HEK293 (cell line): ENCODE data around the gene KCTD6.

Experiments used
- CTCF ChIA-PET: fragments of 350-600 bp; formaldehyde crosslinking; extraction: SDS; loops from one replicate; lab custom pipeline; 2021; ENCODE audit warnings: antibody characterized with exemption; lab: Yijun Ruan, JAX
- POLR2A ChIA-PET: fragments of 300-600 bp; formaldehyde crosslinking; extraction: SDS; loops from one replicate; lab custom pipeline; 2020; ENCODE audit warnings: antibody characterized with exemption, inconsistent platforms; lab: Yijun Ruan, JAX
- H3K27ac ChIP-seq: fragments of 200-500 bp; sonication (Bioruptor generic); 2 replicates; pipeline ENCODE4 v1.5.1; 2014; ENCODE audit warnings: low read depth, low read length, control low read depth, inconsistent platforms; ENCODE audit errors: extremely low read depth
- H3K36me3 ChIP-seq, 2 experiments: fragments of 200-500 bp in 1 of 2; sonication (Bioruptor generic) in 1 of 2; 1 replicate in 1 of 2; 2 replicates in 1 of 2; pipeline ENCODE4 v1.5.1; 2014 to 2017; ENCODE audit warnings: inconsistent platforms in 2 of 2, low read length in 2 of 2; ENCODE audit not compliant: control insufficient read depth in 2 of 2, insufficient read depth in 1 of 2
- H3K4me1 ChIP-seq: fragments of 200-500 bp; sonication (Bioruptor generic); 2 replicates; pipeline ENCODE4 v1.5.1; 2014; ENCODE audit warnings: mild to moderate bottlenecking, low read length, inconsistent platforms; ENCODE audit not compliant: control insufficient read depth, insufficient read depth
- H3K4me3 ChIP-seq: 2 replicates; pipeline ENCODE4 v1.5.1; 2011; ENCODE audit warnings: low read depth, mild to moderate bottlenecking, control low read depth, low read length, moderate library complexity
- H3K9me3 ChIP-seq: fragments of 200-500 bp; sonication (Bioruptor generic); 2 replicates; pipeline ENCODE4 v1.5.1; 2014; ENCODE audit warnings: low read depth, low read length, inconsistent platforms; ENCODE audit not compliant: control insufficient read depth, insufficient read depth
- GLIS2 ChIP-seq: fragments of 450-650 bp; formaldehyde crosslinking; IDR thresholded peaks from 2 replicates; pipeline ENCODE4 v1.5.1; 2016; ENCODE audit warnings: missing biosample characterization, missing genetic modification characterization
- HOXD13 ChIP-seq: sonication (generic); formaldehyde crosslinking; IDR thresholded peaks from 2 replicates; pipeline ENCODE4 v1.8.0; 2022; ENCODE audit warnings: missing genetic modification reagents, borderline replicate concordance
- IKZF3 ChIP-seq: fragments of 450-650 bp; IDR thresholded peaks from 2 replicates; pipeline ENCODE4 v1.5.0; 2018; ENCODE audit warnings: missing biosample characterization, mild to moderate bottlenecking, missing genetic modification characterization, moderate library complexity
- SETDB1 ChIP-seq: IDR thresholded peaks from one replicate; pipeline ENCODE4 v1.6.1; 2017; ENCODE audit warnings: mild to moderate bottlenecking, low read length, moderate library complexity, mixed read lengths; ENCODE audit not compliant: insufficient read length
- ZNF112 ChIP-seq: fragments of 450-650 bp; formaldehyde crosslinking; IDR thresholded peaks from 2 replicates; pipeline ENCODE4 v1.5.0; 2017; ENCODE audit warnings: missing biosample characterization, missing genetic modification characterization
- ZNF140 ChIP-seq: fragments of 450-650 bp; formaldehyde crosslinking; IDR thresholded peaks from 2 replicates; pipeline ENCODE4 v1.5.1; 2016; ENCODE audit warnings: missing biosample characterization, missing genetic modification characterization
- ZNF175 ChIP-seq: fragments of 450-650 bp; formaldehyde crosslinking; IDR thresholded peaks from 2 replicates; pipeline ENCODE4 v1.5.1; 2016; ENCODE audit warnings: missing biosample characterization, missing genetic modification characterization
- ZNF221 ChIP-seq: fragments of 450-650 bp; formaldehyde crosslinking; IDR thresholded peaks from 2 replicates; pipeline ENCODE4 v1.5.1; 2017; ENCODE audit warnings: missing biosample characterization, missing genetic modification characterization, borderline replicate concordance
- ZNF473 ChIP-seq: fragments of 450-650 bp; formaldehyde crosslinking; IDR thresholded peaks from 2 replicates; pipeline ENCODE4 v1.5.1; 2017; ENCODE audit warnings: missing biosample characterization, missing genetic modification characterization
- ZNF530 ChIP-seq: fragments of 450-650 bp; formaldehyde crosslinking; IDR thresholded peaks from 2 replicates; pipeline ENCODE4 v1.5.1; 2016; ENCODE audit warnings: low read depth, missing biosample characterization, missing genetic modification characterization
- ZNF677 ChIP-seq: fragments of 450-650 bp; IDR thresholded peaks from 2 replicates; pipeline ENCODE4 v1.5.0; 2018; ENCODE audit warnings: missing biosample characterization, mild to moderate bottlenecking, missing genetic modification characterization, moderate library complexity
- ZNF701 ChIP-seq: fragments of 450-650 bp; formaldehyde crosslinking; IDR thresholded peaks from 2 replicates; pipeline ENCODE4 v1.5.1; 2016; ENCODE audit warnings: missing biosample characterization, missing genetic modification characterization
- ZNF830 ChIP-seq: fragments of 450-650 bp; IDR thresholded peaks from 2 replicates; pipeline ENCODE4 v1.5.0; 2018; ENCODE audit warnings: missing biosample characterization, missing genetic modification characterization, low read depth, mild to moderate bottlenecking, moderate library complexity
- TF ChIP-seq, protein P1 (sequence below): fragments of 450-650 bp; formaldehyde crosslinking; IDR thresholded peaks from 2 replicates; pipeline ENCODE4 v1.5.1; 2016; ENCODE audit warnings: missing biosample characterization, missing genetic modification characterization

KCTD6 gene

GRCh38 chr3:58536501-58537411 lies 44.9 kb downstream of the KCTD6 start, which contains the start of gene ACOX2:
Gene ACOX2 (minus strand): TSS chr3:58537190. CDS start chr3:58535106, 2,084 bp downstream.
- ChIA-PET POLR2A (no interaction called here), CTCF (interaction anchor here (0.6 to 1.8 kb wide), 3 partner anchors 8 to 227 kb away, joined by 3 to 14 read pairs (median 3); no protein-coding TSS in a partner anchor)
- TF ChIP-seq HOXD13 (CRISPR knock-in tag) = no peak
- no peak for TF ChIP-seq ZNF112
- no peak for TF ChIP-seq ZNF473 (tag by site-specific recombination)
- Histone ChIP-seq H3K9me3 (no peaks in the 10 kb centered on the region), H3K4me1 (no peaks in the 10 kb centered on the region), H3K27ac (no peak within 1 kb of the TSS), H3K36me3 (no peaks in the 10 kb centered on the region), H3K4me3 (no peak within 1 kb of the TSS)

- ChIA-PET CTCF (interaction anchor here (0.7 to 1.8 kb wide), 3 partner anchors 9 to 217 kb away, joined by 3 to 14 read pairs (median 4); no protein-coding TSS in a partner anchor), POLR2A (no interaction called here)
- Histone ChIP-seq H3K27ac (no peak overlapping the region), H3K36me3 (no peaks in the 10 kb centered on the region), H3K9me3 (no peaks in the 10 kb centered on the region), H3K4me3 (no peak overlapping the region), H3K4me1 (no peaks in the 10 kb centered on the region)
- TF ChIP-seq ZNF830 (tag by site-specific recombination) (no peak), IKZF3 (tag by site-specific recombination) (no peak), ZNF530 (no peak), ZNF677 (no peak), GLIS2 (no peak), ZNF221 (no peak), ZNF175 (tag by site-specific recombination) (no peak), ZNF701 (no peak)
- TF ChIP-seq, protein P1, sequence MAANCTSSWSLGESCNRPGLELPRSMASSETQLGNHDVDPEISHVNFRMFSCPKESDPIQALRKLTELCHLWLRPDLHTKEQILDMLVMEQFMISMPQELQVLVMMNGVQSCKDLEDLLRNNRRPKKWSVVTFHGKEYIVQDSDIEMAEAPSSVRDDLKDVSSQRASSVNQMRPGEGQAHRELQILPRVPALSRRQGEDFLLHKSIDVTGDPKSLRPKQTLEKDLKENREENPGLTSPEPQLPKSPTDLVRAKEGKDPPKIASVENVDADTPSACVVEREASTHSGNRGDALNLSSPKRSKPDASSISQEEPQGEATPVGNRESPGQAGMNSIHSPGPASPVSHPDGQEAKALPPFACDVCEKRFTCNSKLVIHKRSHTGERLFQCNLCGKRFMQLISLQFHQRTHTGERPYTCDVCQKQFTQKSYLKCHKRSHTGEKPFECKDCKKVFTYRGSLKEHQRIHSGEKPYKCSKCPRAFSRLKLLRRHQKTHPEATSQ = no peak
Observed at GRCh38 chr3:58537412-58538301, 45.8 kb downstream of the KCTD6 start.

- H3K27ac ChIP-seq = no peak overlapping the region
- ChIA-PET POLR2A (no interaction called here), CTCF (interaction anchor here (0.6 to 0.9 kb wide), 2 partner anchors 29 to 205 kb away, joined by 3 to 4 read pairs; no protein-coding TSS in a partner anchor)
- H3K4me1 ChIP-seq = no peaks in the 10 kb centered on the region
- TF ChIP-seq ZNF140 = no peak
- H3K4me3 ChIP-seq = no peak overlapping the region
- H3K9me3 ChIP-seq = no peaks in the 10 kb centered on the region
- no peaks in the 10 kb centered on the region for H3K36me3 ChIP-seq
Observed at GRCh38 chr3:58539626-58540025, 47.7 kb downstream of the KCTD6 start.

GRCh38 chr3:58540176-58540858 lies 48.4 kb downstream of the KCTD6 start:
- ChIA-PET POLR2A (no interaction called here), CTCF (interaction anchor here (0.6 to 0.9 kb wide), 2 partner anchors 28 to 206 kb away, joined by 3 to 4 read pairs; no protein-coding TSS in a partner anchor)
- no peak for TF ChIP-seq SETDB1
- no peak overlapping the region for H3K27ac ChIP-seq
- H3K9me3 ChIP-seq = no peaks in the 10 kb centered on the region
- H3K36me3 ChIP-seq = no peaks in the 10 kb centered on the region
- no peak overlapping the region for H3K4me3 ChIP-seq
- no peaks in the 10 kb centered on the region for H3K4me1 ChIP-seq
